ENCODE data around the gene MYO15B.
A peak's percentile ranks its signal among the peaks of the same experiment; 100 is the strongest.

MYO15B gene

DNA sequence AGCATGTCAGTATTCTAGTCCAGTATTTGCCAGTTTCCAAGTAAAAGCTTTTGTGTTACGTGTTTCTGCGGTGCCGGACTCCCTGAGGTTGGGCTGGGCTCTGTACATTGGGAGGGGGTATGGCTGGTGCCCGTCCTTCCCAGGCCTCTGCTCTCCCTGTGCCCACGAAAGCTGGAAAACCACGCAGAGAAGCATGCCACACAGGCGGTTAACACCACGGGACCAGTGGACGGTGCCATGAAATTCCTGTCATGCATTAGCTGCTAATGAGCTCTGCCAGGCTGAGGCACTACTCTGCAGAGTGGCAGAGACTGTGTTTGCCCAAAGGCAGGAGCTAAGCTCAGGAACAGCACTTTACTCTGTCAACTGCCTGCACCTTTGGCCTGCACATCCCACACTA lies 53.7 kb downstream of the MYO15B start:
- DNase-seq, result peak; percentile 44

DNA sequence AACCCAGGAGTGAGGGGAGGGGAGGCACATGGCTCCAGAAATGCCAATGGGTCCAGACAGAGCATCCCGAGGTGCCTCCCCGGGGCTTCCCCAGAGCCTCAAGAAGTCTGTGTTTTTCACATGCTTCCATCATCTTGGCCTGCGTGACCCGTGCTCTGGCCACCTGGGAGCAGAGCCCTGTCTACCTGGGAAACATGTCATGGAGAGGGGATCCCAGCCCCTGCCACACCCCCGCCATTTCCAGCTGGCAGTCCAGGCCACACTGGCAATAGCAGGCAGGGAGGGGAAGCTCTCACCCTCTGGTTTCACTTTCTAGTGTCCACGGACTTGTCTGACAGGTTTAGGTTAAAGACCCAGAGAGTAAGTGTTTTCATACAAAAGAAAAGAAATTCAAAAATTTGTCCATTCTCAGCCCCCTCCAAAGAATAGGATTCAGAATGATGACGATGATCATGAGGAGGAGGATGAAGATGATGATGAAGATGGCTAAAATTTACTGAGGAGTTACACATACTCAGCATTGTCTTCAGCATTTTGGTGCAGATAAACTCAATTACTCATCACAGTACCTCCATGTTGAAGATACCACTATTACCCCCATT lies 54.7 kb downstream of the MYO15B start:
- no peak for DNase-seq

- DNase-seq, result no peak
Measured at GRCh38 chr17:75642784-75643642, 55.4 kb downstream of the MYO15B start.

DNA sequence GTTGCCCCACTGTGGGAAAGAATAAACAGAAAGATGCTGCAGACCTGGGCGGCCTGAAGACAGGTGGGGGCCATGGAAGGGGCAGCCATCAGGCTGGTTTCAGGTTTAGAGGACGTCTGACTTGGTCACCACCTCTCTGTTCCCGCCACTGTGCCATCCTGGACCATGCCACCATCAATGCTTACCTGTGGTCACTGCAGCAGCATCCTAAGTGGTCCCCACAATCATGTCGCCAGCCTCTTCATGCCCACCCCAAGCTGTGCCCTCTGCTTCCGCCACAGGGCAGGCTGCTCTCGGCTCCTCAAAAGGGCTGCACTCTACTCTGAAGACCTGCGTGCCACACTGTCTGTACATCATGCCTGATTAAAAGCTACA lies 56.0 kb downstream of the MYO15B start:
- no peak for DNase-seq

DNA sequence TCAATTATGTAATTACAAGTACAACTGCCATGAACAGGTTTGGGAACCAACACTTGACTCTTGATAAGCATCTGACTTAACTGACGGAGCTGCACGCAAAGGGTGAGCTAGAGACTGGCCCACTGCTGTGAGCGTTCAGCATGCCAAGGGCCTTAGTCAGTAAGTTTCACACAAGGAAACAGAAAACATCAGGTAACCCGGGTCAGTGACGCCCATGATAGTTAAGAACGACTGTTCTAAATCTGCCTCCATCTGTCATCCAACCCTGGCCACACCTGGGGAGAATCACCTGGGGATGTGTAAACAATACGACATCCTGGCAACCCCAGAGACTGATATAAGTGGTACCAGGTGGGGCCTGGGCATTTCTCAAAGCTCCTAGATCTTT lies 57.9 kb downstream of the MYO15B start:
- DNase-seq, result peak; percentile 92

DNA sequence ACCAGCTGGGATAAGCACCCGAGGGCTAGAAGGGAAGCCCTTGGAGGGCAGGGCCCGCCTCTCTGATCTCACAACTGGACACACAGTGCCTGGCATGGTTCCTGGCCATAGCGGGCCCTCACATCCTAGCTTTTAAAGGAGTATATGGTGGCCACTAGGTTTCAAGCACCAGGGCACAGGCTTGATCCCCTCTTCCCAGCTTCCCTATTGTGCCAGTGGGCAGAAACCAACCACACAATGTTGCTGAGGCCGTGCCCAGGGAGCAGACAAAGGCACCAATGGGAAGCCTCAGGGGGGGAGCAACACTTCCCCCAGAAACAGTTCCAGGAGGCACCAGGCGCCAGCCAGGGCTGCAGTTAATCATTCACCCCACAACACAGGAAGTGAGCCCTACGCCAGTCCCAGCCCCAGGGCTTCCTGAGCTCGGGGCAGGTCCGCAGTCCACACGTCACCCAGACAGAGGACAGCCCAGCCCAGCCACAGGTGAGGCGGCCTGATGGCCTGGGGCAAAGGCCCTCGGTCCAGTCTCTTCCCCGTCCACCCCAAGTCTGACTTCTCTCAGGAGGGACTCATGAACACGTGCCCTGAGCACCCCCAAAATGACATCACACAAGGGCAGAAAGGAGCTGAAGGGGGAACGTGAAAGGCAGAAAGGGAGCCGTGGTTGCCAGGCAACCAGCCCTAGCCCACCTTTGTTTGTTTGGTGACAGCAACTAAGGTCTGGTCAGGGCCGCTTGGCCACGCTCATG lies 58.5 kb downstream of the MYO15B start:
- DNase-seq, result peak; percentile 98

GRCh38 chr17:75646638-75646992 lies 59.0 kb downstream of the MYO15B start:
- no peak for DNase-seq

DNA sequence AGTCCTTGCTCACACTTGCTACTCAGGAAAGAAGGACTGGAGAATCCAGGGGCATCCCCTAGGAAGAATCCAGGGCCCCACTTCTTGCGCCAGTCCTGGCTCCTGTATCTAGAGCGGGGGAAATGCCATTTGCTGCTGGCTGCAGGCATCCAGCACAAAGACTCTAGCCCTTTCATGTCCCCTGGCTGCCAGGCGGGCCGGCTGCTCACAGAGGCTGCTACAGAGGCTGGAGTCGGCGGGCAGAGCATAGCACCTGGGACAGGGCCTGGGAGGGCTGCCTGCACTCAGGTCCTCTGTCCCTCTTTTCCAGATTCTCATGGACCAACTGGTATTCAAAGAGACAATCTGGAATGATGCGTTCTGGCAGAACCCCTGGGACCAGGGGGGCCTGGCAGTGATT lies 59.5 kb downstream of the MYO15B start:
- DNase-seq, result no peak

DNA sequence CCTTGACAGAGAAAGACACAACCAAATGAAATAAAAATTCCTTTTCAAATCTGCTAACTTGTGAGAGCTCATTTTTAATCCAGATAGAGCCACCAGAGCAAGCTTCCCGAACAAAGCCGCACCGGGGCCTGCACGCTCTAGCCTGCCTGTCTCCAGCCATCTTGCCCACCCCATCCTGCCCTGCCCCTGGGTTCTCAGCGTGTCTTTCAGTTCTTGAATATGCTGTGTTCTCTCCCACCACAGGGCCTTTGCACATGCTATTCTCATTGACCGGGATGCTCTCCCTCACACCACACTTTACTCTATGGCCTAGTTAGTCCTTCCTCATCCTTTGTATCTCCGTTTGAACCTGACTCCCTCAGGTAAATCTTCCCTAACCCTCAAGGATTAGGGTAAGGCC lies 60.3 kb downstream of the MYO15B start:
- DNase-seq, result no peak

DNA sequence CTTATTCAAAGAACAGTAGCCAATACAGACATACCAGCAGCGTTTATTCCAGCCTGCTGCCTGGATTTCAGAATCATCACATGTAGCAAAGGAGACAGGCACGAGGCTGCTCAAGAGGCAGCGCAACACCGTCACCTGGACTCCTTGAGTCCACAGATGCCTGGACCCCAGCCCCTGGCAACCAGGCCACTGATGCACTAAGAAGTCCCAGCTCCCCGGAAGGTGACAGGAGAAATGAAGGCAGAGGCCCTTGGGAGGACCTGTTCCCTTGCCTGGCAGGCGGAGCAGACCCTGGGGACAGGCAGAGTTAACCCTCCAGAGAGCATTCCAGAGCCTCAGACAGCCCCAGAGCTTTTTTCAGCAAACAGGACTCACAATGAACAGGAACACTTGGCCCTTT lies 62.1 kb downstream of the MYO15B start:
- DNase-seq, result no peak

GRCh38 chr17:75650874-75651273 lies 63.3 kb downstream of the MYO15B start:
- DNase-seq, result no peak

DNA sequence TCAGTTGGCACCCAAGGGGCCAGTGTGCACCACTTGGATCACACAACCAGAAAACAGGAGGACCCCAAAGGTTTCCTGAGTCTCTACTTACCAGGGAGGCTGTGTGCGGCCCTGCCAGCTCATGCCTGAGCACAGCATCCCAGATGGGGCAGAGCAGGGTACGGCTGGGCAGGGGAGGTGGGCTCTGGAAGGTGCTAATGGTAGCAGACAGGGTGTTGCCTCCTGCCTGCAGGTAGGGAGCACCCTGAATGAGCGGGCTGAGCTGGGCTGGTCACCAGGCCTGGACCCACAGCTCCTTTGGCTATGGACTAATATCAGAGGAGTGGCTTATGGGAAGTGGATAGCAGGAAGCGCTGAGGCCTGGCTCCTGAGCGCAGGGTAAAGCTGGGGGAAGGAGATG lies 64.7 kb downstream of the MYO15B start:
- no peak for DNase-seq

GRCh38 chr17:75652934-75653549 lies 65.4 kb downstream of the MYO15B start:
- DNase-seq, result peak; percentile 39

DNA sequence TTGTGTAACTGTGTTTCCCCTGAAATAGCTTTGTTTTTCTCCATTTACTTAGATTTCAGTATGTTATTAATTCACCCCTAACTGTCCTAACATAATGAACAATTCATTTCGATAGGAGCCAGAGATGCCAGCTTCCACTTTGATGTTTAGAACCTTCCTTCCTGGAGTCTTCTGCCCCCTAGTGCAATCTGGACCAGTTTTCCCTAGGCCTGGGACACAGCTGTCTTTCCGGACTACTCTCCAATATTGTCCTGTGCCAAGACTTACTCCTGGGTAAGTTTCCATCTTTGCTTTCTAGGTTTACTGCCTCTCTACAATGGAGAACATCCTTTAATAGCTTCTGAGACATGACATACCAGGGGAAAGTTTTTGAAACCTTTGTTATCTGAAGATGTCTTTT lies 66.6 kb downstream of the MYO15B start:
- no peak for DNase-seq

GRCh38 chr17:75658237-75658636 lies 70.6 kb downstream of the MYO15B start:
- no peak for DNase-seq

DNA sequence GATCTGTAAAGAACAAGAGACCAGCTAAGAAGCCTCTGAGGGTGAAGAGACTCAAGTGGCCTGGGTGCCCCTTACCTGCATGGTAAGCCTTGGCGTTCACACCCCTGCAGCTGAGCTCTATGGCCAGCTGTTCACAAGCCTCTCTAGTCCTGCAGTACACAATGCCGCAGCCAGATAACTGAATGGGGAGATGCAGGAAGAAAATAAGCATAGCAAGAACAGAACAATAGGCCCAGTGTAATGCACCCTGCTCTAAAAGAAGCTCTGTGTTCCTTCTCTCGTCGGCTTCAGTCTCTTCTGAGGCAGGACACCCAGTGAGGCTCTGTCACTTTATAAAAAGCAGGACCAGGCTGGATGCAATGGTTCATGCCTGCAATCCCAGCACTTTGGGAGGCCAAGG lies 73.9 kb downstream of the MYO15B start:
- DNase-seq, result no peak

DNA sequence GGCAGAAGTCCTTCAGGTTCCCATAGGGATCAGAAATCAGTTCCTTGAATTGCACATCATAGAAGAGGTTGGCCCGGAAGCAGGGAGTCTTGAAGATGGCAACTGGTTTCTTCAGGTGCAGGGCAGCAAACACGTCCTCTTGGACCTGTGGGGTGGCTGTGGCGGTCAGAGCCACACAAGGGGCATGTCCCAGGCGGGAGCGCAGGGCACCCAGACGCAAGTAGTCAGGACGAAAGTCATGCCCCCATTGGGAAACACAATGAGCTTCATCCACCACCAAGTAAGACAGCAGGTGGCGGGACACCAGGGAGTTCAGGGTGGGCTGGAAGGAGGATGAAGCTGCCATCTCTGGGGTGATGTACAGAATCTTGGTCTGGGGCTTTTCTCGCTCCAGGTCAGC lies 74.9 kb downstream of the MYO15B start:
- DNase-seq, result no peak

DNA sequence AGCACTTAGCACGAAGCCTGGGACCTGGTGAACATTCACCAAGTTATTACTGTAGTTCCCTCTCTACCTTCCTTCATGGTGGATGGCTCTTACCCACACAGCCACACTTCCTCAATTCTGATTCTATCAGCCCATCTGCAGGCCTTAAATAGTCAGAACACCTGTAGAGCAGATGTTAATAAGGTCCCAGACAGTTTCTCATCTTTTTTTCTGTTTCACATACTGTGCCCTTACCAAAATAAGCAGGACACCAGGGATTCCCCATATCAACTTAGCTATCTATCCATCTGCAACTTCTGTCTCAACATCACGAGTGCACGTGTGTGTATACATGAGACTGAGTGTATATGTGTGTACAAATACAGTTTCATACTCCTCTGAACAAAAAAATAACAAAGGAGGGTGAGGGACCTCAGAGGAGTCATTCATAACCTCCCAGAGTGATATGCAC lies 76.5 kb downstream of the MYO15B start:
- no peak for DNase-seq

GRCh38 chr17:75665981-75666380 lies 78.4 kb downstream of the MYO15B start:
- DNase-seq, result no peak

DNA sequence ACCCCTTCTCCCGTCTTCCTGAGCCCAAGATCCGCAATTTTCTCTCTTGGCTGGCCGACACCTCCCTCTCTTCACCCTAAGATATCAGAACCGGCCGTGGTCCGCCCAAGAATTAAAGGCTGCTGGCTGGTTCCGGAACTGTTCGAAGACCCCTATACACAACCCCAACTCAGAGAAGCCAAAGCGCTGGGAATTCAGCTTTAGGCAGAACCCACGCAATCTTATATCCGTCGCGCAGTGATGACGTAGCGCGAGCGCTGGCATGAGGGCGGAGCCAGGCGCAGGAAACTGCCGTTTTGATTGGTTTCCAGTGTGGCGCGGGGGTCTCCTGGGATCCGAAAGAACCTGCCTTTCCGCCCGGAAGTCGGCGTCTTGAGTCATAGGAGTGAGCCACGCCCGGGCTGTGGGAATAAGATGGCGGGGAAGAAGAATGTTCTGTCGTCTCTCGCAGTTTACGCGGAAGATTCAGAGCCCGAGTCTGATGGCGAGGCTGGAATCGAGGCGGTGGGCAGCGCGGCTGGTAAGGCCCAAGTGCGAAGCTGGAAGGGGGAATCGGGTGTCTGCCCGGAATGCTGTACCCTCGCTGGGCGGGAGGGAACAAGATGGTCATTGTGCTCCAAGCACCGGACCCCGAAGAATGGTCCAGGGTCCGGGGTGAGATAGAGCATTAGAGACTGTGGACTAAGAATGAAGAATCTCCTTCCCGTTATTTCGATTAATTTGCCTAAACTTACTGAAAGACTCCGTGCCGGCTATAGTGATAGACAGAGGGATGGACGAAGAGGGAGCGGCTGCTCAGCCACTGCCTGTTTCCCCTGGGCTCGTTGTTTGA lies 79.6 kb downstream of the MYO15B start, which contains the start of the genes RECQL5 and SAP30BP:
Gene RECQL5, minus strand, starts transcription at position 196 of the 832 bp plus-strand sequence. CDS start 597 bp downstream, outside the sequence.
Gene SAP30BP, plus strand, starts transcription at position 380 of the 832 bp plus-strand sequence. Its CDS starts 35 bp downstream, at position 415.
- peak; percentile 94 for DNase-seq

DNA sequence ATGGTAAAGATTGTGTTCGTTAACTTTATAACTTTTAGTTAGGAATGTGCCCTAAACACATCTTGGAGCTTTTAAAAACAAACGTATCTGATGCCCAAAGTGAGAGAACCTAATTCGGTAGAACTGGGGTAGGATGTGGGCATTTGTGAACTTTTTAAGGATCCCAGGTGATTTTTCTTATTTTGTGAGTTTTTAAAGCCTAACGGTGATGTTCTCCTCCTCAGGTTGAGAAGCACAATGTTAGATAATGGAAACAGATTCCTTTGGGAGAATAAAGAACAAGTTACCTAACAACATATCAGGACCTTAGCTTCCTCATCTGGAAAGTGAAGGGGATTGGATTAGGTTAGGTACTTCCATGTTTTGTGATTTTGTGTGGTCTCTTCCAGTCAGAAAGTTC lies 80.2 kb downstream of the MYO15B start:
- no peak for DNase-seq

GRCh38 chr17:75668489-75668888 lies 80.9 kb downstream of the MYO15B start:
- no peak for DNase-seq

All from kidney glomerular epithelial cell (primary cell).